ENCODE results near the gene PCSK6.

PCSK6 gene

GRCh38 chr15:101489599-101490407 lies at the start of gene PCSK6:
PCSK6 (minus strand) TSS chr15:101489707; CDS start chr15:101489670, 37 bp downstream.
- no peak for DNase-seq

GRCh38 chr15:101538996-101539395 lies 49.5 kb upstream of the PCSK6 start:
- DNase-seq, result no peak

GRCh38 chr15:101538177-101538576 lies 48.7 kb upstream of the PCSK6 start:
- no peak for DNase-seq

- DNase-seq, result no peak
These were observed 48.1 kb upstream of the PCSK6 start for GRCh38 chr15:101537483-101538080.

- DNase-seq, result no peak
These were observed 47.4 kb upstream of the PCSK6 start for GRCh38 chr15:101536875-101537405.

DNA sequence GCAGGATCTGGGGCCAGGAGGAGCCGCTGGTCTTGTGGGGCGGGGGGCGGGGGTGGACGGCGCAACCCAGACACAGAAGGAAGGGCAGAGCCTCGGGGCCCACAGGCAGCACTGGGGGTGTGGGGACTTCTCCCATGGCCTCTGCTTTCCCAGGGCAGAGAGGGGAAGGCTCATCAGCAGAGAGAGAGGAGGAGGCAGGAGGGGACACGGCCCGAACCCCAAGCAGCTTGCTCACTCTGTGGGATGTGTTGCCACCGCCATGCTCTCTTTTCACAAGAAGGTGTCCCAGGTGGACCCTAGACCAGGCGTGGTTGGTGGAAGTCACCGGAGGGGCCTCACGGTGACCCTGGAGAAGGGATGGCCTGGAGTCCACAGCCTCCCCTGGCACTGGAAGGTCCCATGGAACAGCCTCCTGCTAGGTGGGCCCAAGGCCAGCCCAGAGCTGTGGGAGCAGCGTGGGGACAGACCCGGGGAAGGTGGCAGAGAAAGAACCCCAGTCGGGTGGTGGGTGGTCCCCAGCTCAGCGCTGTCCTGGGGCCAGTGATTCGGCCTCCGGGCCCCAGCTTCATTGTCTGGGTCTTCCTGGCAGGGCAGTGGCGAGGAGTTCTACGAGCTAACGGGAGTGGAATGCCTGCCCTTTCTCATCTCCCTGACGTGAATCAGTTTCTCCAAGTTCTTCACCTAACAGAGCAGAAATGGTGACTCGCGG lies 46.8 kb upstream of the PCSK6 start:
- no peak for DNase-seq

GRCh38 chr15:101535170-101535902 lies 45.8 kb upstream of the PCSK6 start:
- DNase-seq, result no peak

DNA sequence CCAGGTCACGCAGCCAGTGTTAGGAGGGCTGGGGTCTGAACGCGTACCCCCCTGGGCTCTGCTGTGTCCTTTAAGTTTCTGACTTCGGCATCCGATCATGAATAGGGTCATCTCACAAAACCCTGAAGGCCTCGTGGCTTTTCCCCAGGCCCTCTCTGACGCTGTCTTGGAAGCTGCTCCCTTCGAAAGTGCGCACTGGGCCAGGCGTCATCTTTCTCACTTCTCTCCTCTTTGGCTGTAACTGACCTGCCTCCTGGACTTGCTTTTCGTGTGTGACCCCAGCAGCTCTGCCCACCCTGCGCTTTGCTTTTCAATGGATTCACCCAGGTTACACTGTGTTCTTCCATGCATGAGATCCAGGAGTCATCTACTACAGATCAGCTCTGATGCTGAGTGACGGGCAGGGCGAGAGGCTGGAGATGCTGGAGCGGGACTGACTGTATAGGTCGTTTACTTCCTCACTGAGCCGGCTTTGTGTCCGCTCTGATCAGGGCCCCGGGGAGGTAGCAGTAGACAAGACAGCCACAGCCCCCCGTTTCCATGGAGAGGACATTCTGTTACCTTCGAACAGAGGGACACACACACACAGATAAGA lies 45.0 kb upstream of the PCSK6 start:
- DNase-seq, result no peak

DNA sequence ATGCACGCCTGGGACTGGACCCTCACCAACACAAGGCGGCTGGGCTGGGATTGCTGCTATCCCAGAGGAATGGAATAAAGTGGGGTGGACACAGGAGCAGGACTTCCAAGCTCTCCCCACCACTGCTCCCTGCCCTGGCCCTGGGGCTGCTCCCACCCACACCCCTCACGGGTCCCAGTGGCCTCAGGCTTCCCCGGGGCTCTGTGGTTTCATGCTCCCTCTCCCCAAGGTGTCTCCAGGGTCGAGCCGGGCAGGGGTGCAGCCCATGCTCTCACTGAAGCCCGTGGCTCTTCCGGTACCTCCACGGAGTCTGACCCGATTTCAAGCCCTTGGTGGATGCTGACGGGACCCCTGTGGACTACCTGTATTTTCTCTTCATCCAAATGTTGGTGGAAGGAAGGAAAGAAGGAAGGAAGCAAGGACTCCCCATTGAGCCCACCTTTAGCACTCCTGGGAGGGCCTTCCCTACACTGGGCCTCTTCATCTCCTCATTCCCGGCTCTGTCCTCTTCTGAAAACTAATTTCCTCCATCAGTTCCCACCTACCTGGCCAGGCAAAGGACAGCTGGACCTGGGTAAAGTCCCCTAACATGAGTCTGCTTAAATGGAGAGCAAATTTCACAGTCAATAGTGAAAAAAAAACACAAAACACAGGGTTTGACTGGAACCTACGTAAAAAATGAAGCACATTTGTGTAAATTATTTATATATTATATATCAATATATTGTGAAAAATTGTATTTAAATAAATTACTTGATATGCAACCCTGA lies 44.0 kb upstream of the PCSK6 start:
- DNase-seq, result no peak

DNA sequence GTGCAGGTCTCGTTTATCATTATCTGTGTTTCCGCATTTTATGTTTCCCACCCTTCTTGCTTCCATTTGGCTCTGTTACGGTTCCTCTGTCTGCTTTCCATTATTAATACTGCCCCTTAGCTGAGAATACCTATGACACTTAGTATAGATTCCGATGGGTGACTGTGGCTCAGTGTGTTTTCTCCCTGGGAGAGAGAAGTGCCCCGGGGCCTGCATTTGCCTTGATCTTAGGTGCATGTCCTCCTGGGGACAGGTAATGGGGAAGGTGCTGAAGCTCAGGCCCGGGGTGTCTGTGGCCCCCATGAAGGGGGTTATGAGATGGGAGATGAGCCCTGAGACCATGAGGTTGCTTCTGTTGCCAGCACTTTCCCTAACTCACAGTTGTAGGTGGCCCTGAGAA lies 43.4 kb upstream of the PCSK6 start:
- no peak for DNase-seq

- DNase-seq, result no peak
These were observed 41.7 kb upstream of the PCSK6 start for GRCh38 chr15:101531170-101531569.

DNA sequence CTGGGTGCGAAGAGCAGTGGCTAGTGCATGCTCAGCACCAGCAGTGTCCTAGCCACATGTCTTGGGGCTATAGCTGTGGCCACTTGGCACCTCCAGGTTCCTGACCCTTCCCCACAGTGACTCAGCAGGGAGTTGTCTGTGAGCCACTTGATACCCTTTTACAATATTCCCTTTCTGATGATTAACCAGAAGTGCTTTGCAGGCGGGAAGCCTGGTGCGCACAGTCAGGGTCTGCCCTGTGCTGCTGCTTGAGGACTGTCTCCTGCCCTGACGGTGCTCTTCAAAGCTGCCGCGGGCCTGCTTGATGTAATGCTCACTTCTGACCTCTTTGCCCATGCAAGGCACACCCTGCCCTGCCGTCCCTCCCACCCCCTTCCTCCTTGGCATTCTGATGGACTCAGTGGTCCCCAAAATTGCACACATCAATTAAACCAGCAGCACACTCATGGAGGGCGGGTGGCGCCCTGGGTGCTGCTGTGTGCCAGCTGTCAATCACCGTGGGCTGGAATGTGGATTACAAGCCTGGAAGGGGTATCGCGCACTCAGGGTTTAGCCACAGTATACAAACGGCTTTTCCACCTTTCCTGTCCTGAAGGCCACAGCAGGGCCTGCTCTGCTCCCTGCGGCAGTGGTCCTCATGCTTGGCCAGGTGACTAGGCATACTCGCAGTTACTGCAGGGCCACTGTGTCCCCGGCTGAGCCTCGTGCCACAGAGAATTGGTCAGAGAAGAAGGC lies 40.9 kb upstream of the PCSK6 start:
- no peak for DNase-seq

DNA sequence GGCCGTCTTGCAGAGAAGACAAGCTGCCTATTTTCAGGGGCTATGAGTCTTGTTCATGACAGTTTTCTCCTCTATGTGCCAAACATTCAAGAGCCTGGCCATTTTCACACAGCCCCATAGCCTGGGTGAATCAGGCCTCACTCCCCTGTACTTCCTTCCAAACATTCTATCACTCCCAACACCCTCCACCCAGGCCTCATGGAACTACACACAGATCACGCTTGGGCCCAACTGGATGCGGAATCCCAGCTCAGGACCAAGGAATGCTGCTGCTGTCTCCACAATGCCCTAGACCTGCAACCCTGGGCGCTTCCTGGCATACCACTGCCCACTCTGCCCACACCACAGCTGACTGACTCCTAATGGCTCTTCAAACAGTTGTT lies 39.4 kb upstream of the PCSK6 start:
- no peak for DNase-seq

DNA sequence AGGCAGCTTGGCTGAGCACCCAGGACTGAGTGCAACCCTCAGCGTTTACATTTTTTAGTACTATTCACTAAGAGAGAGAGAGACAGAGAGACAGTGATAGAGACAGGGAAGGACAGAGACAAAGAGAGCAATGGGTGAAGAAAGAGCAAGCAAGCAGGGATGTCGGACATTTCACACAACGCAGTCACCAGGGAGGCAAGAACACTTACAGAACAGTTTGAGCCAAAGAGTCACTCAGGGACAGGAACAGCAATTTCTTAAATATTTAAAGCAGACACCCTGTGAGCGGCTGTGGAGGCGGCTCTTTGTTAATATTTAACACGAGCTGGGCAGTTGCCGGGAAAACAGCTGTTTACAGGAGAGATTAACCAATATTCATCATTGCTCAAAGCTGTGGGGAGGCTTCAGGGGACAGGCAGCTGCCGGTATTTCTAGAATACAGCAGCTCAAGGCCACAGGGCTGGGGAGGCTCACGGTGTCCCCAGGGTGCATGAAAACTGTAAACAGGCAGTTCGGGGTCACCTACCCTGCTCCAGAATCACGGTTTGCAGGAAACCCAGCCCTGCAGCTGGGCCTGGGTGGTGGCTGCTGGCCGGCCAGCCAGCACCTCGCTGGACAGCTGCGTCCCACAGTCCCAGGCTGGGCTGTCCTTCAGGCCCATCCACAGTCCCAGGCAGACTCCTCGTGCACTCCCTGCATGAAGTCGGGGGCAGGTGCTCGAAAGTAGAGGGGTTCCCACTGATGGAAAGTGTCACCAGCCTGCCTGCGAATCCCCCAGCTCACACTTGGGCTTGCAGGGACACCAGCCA lies 38.8 kb upstream of the PCSK6 start:
- no peak for DNase-seq

DNA sequence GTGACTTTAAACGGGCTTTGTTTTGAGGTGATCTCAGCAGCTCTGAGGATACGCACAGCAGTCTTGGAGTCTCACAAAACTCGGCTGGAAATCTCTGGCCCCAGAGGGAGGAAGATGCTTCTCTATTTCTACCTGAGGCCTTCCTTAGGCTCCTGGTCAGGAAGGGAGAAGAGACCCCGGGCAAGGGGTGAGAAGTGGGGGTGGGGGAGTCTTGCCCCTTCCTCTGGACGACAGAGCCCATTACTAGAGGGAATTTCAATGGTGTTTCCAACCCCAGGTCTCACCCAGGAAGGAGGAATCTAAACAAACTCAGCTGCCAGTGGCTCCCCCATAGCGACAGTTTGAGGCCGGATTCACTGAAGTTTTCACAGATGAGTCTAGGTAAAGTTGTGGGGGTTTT lies 37.4 kb upstream of the PCSK6 start:
- no peak for DNase-seq

- DNase-seq, result no peak
These were observed 36.9 kb upstream of the PCSK6 start for GRCh38 chr15:101526442-101526841.

DNA sequence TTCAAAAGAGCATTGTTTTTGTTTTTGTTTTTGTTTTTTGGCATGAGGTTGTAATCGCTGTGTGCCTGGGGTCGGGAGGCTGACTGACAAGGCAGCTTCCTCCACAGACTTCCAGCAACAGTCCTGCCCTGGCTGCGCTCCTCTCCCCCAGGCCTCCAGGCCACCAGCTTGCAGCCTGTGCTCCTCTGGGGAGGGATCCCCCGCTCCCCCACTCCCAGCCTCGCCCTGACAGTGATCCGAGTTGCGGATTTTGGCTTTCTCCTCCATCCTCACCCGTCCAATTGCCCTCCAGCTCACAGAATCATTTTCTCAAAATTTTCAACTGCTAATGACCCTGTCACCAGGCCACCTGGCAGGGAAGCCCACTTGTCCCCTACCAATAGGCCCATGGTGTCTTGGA lies 36.5 kb upstream of the PCSK6 start:
- DNase-seq, result no peak

GRCh38 chr15:101525087-101525669 lies 35.7 kb upstream of the PCSK6 start:
- no peak for DNase-seq

DNA sequence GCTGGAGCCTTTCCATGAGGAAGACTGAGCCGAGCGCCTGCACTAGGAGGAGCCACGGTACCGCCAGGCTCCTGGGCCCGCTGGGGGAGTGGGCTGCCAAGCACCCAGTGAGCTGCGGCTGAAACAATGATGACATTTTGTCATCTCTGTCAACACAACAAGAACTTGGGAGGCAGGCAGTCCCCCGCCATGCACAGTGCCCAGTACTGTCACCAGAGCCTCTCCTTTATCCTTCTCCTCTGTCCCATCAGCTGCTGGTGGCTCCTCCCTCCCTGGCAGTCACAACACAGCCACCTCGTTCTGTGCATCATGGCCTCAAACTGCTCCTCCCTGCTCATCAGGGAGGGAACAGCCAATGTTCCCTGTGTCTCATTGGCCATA lies 34.0 kb upstream of the PCSK6 start:
- DNase-seq, result no peak
